Right lobe of liver (tissue), 4 donors: ENCODE results near the gene CPM.

Source experiments
- CTCF ChIP-seq, 4 donors: fragments of 200-600 bp in 3 of 4; fragments of 450-650 bp in 1 of 4; IDR thresholded peaks; one replicate each; pipeline versions ENCODE4 v1.5.1 to v1.8.0; 2016 to 2022; ENCODE audit warnings: antibody characterized with exemption in 4 of 4, mild to moderate bottlenecking in 2 of 4
- POLR2A ChIP-seq: fragments of 450-650 bp; IDR thresholded peaks from one replicate; pipeline ENCODE4 v1.6.1; 2017; ENCODE audit warnings: antibody characterized with exemption, mild to moderate bottlenecking
- donor health status: DM: no; HTN: no; CAD: no.
- donor health status: DM: no; HTN: no; CAD: no.
- donor health status: DM: no; HTN: yes; CAD: no.

- TF ChIP-seq CTCF (IDR thresholded peaks at IDR 0.05) (no peak), POLR2A (no peak)
Measured at GRCh38 chr12:68900241-68900640, 32.7 kb downstream of the CPM start.
